Duodenal mucosa (tissue), 2 donors: ENCODE measurements around the gene GJC3.

Source experiments
- H3K27ac ChIP-seq: one replicate; pipeline ENCODE4 v1.7.0; 2013; ENCODE audit warnings: low read depth, low read length
- H3K27me3 ChIP-seq, 2 donors: one replicate each; pipeline ENCODE4 v1.7.0; 2013; ENCODE audit warnings: low read length in 2 of 2, control low read depth in 1 of 2; ENCODE audit not compliant: insufficient read depth in 2 of 2, control insufficient read depth in 1 of 2
- H3K36me3 ChIP-seq, 2 donors: one replicate each; pipeline ENCODE4 v1.7.0; 2013; ENCODE audit warnings: low read length in 2 of 2, control low read depth in 1 of 2; ENCODE audit not compliant: insufficient read depth in 2 of 2, control insufficient read depth in 1 of 2
- H3K4me1 ChIP-seq, 2 donors: one replicate each; pipeline ENCODE4 v1.7.0; 2013; ENCODE audit warnings: low read length in 2 of 2, control low read depth in 1 of 2; ENCODE audit not compliant: insufficient read depth in 2 of 2, control insufficient read depth in 1 of 2
- H3K4me3 ChIP-seq, 2 donors: one replicate each; pipeline ENCODE4 v1.7.0; 2013; ENCODE audit warnings: low read length in 2 of 2, low read depth in 1 of 2
- H3K9ac ChIP-seq, 2 donors: one replicate each; pipeline ENCODE4 v1.7.0; 2013; ENCODE audit warnings: low read length in 2 of 2, low read depth in 1 of 2
- H3K9me3 ChIP-seq, 2 donors: one replicate each; pipeline ENCODE4 v1.7.0; 2013; ENCODE audit warnings: low read length in 2 of 2, control low read depth in 1 of 2; ENCODE audit not compliant: control insufficient read depth in 1 of 2

Gene GJC3

GRCh38 chr7:99930376-99930775, 956 bp upstream of the GJC3 start:
- no peak overlapping the region for H3K27ac ChIP-seq

GRCh38 chr7:99929730-99930053, 272 bp upstream of the GJC3 start:
- H3K27ac ChIP-seq = no peak overlapping the region

More at GRCh38 chr7:99930376-99930775, 956 bp upstream of the GJC3 start:
- Histone ChIP-seq H3K9ac (no peak overlapping the region), H3K4me3 (no peak overlapping the region), H3K36me3 (no peaks in the 10 kb centered on the region), H3K9me3 (no peaks in the 10 kb centered on the region), H3K27me3 (peaks cover 13 to 18% of the 10 kb centered on the region in 2 donors), H3K4me1 (peaks cover 0 to 5% of the 10 kb centered on the region in 2 donors)

GRCh38 chr7:99928188-99928587, 1.2 kb downstream of the GJC3 start:
- no peak overlapping the region for H3K9ac ChIP-seq
- peaks cover 11 to 13% of the 10 kb centered on the region in 2 donors for H3K27me3 ChIP-seq
- H3K4me3 ChIP-seq = no peak overlapping the region
- no peaks in the 10 kb centered on the region for H3K36me3 ChIP-seq
- no peaks in the 10 kb centered on the region for H3K9me3 ChIP-seq
- H3K4me1 ChIP-seq = peaks cover 0 to 5% of the 10 kb centered on the region in 2 donors
- no peak overlapping the region for H3K27ac ChIP-seq

More at GRCh38 chr7:99929730-99930053, 272 bp upstream of the GJC3 start:
- Histone ChIP-seq H3K4me1 (peaks cover 0 to 5% of the 10 kb centered on the region in 2 donors), H3K9ac (no peak overlapping the region), H3K36me3 (no peaks in the 10 kb centered on the region), H3K9me3 (no peaks in the 10 kb centered on the region), H3K27me3 (peaks cover 13 to 18% of the 10 kb centered on the region in 2 donors), H3K4me3 (peak overlapping the region; percentile 27 to 57)

- H3K9me3 ChIP-seq = no peaks in the 10 kb centered on the region
- H3K27me3 ChIP-seq = peaks cover 6 to 13% of the 10 kb centered on the region in 2 donors
- peaks cover 0 to 5% of the 10 kb centered on the region in 2 donors for H3K4me1 ChIP-seq
- no peak overlapping the region for H3K9ac ChIP-seq
- H3K27ac ChIP-seq = no peak overlapping the region
- H3K4me3 ChIP-seq = no peak overlapping the region
- no peaks in the 10 kb centered on the region for H3K36me3 ChIP-seq
Observed at GRCh38 chr7:99927536-99927935, 1.9 kb downstream of the GJC3 start.

GRCh38 chr7:99926321-99926720, 3.1 kb downstream of the GJC3 start:
- Histone ChIP-seq H3K9ac (no peak overlapping the region), H3K27ac (no peak overlapping the region), H3K9me3 (no peaks in the 10 kb centered on the region), H3K36me3 (no peaks in the 10 kb centered on the region), H3K4me1 (peaks cover 0 to 5% of the 10 kb centered on the region in 2 donors), H3K4me3 (no peak overlapping the region), H3K27me3 (peaks cover 6 to 13% of the 10 kb centered on the region in 2 donors)

- peaks cover 3 to 10% of the 10 kb centered on the region in 2 donors for H3K27me3 ChIP-seq
- H3K36me3 ChIP-seq = no peaks in the 10 kb centered on the region
- H3K4me3 ChIP-seq = no peak overlapping the region
- H3K27ac ChIP-seq = no peak overlapping the region
- peaks cover 7 to 11% of the 10 kb centered on the region in 2 donors for H3K4me1 ChIP-seq
- no peaks in the 10 kb centered on the region for H3K9me3 ChIP-seq
- H3K9ac ChIP-seq = no peak overlapping the region
Observed at GRCh38 chr7:99923200-99923599, 6.2 kb downstream of the GJC3 start.

GRCh38 chr7:99920149-99920548, 9.3 kb downstream of the GJC3 start:
- Histone ChIP-seq H3K9me3 (no peaks in the 10 kb centered on the region), H3K9ac (peak overlapping the region; percentile 84 to 98), H3K4me1 (peaks cover 23 to 34% of the 10 kb centered on the region in 2 donors), H3K36me3 (peaks cover 4 to 20% of the 10 kb centered on the region in 2 donors), H3K27ac (no peak overlapping the region), H3K27me3 (no peaks in the 10 kb centered on the region), H3K4me3 (peak overlapping the region; percentile 87 to 98)

- Histone ChIP-seq H3K27ac (peak overlapping the region; percentile 86), H3K27me3 (no peaks in the 10 kb centered on the region), H3K4me3 (peak overlapping the region; percentile 87 to 98), H3K36me3 (peaks cover 4 to 24% of the 10 kb centered on the region in 2 donors), H3K4me1 (peaks cover 23 to 34% of the 10 kb centered on the region in 2 donors), H3K9ac (peak overlapping the region; percentile 84 to 98), H3K9me3 (no peaks in the 10 kb centered on the region)
Observed at GRCh38 chr7:99919814-99920112, 9.7 kb downstream of the GJC3 start.

- H3K4me1 ChIP-seq = peaks cover 23 to 34% of the 10 kb centered on the region in 2 donors
- peak within 1 kb of the TSS; percentile 84 to 98 for H3K9ac ChIP-seq
- H3K4me3 ChIP-seq = peak within 1 kb of the TSS; percentile 87 to 98
- H3K36me3 ChIP-seq = peaks cover 4 to 24% of the 10 kb centered on the region in 2 donors
- H3K9me3 ChIP-seq = no peaks in the 10 kb centered on the region
- peak within 1 kb of the TSS; percentile 86 for H3K27ac ChIP-seq
- H3K27me3 ChIP-seq = no peaks in the 10 kb centered on the region
Observed at GRCh38 chr7:99918959-99919813, 10.2 kb downstream of the GJC3 start, which contains the start of gene TRIM4. Gene TRIM4 (minus strand): TSS chr7:99919530. CDS start chr7:99919401, 129 bp downstream.

- peaks cover 0 to under 1% of the 10 kb centered on the region in 2 donors for H3K4me1 ChIP-seq
- H3K36me3 ChIP-seq = peaks cover 26 to 37% of the 10 kb centered on the region in 2 donors
- H3K9me3 ChIP-seq = no peaks in the 10 kb centered on the region
- H3K4me3 ChIP-seq = no peak overlapping the region
- H3K9ac ChIP-seq = no peak overlapping the region
- H3K27me3 ChIP-seq = no peaks in the 10 kb centered on the region
- no peak overlapping the region for H3K27ac ChIP-seq
Observed at GRCh38 chr7:99910976-99911375, 18.4 kb downstream of the GJC3 start.
